NB4 (cell line): Measurements from ENCODE around the gene CDK5.
A peak's percentile ranks its signal among the peaks of the same experiment; 100 is the strongest.

Experiments used
- DNase-seq: peaks from one replicate; pipeline ENCODE4 v3.0.0; 2010; ENCODE audit warnings: low read depth
- H3K4me3 ChIP-seq: one replicate; pipeline ENCODE4 v1.5.1; 2011; ENCODE audit warnings: mild to moderate bottlenecking, low read depth, low read length, moderate library complexity
- CTCF ChIP-seq: IDR thresholded peaks from one replicate; pipeline ENCODE4 v1.5.1; 2012; ENCODE audit warnings: low read depth, low read length
- MAX ChIP-seq: IDR thresholded peaks from 2 replicates; pipeline ENCODE4 v1.6.1; 2011; ENCODE audit warnings: low read depth, low read length
- MYC ChIP-seq: IDR thresholded peaks from 2 replicates; pipeline ENCODE4 v1.6.1; 2011; ENCODE audit warnings: low read depth, low read length
- POLR2A ChIP-seq: IDR thresholded peaks from 2 replicates; pipeline ENCODE4 v1.6.1; 2011; ENCODE audit warnings: mild to moderate bottlenecking; ENCODE audit not compliant: insufficient read length; ENCODE audit errors: extremely low read depth

The CDK5 gene

GRCh38 chr7:151040616-151041375 is 16.9 kb downstream of the CDK5 start:
- DNase-seq = no peak
- TF ChIP-seq CTCF (no peak), MYC (no peak), POLR2A (no peak), MAX (no peak)
- no peak overlapping the region for H3K4me3 ChIP-seq

GRCh38 chr7:151039850-151040548 is 17.7 kb downstream of the CDK5 start:
- TF ChIP-seq CTCF (no peak), MAX (no peak), MYC (no peak)
- DNase-seq = peak; percentile 54
- H3K4me3 ChIP-seq = no peak overlapping the region

- no peak overlapping the region for H3K4me3 ChIP-seq
- DNase-seq = peak; percentile 99
- TF ChIP-seq MAX (peak; percentile 14; the same call in 1 of the 2 replicates), MYC (no peak)
Observed at GRCh38 chr7:151038951-151039849, 18.5 kb downstream of the CDK5 start.

GRCh38 chr7:151035902-151036301 is 21.8 kb downstream of the CDK5 start:
- no peak for DNase-seq
- H3K4me3 ChIP-seq = no peak overlapping the region
- no peak for TF ChIP-seq CTCF

- no peak overlapping the region for H3K4me3 ChIP-seq
- DNase-seq = no peak
- no peak for TF ChIP-seq MYC
- TF ChIP-seq POLR2A = no peak
- TF ChIP-seq CTCF = no peak
- no peak for TF ChIP-seq MAX
Observed at GRCh38 chr7:151035026-151035717, 22.5 kb downstream of the CDK5 start.
